Measurements from ENCODE around the gene AGBL1.
"Not testable (repeated sequence)": the region's sequence is repeated elsewhere in the genome, so short reads cannot be mapped to it uniquely, and the experiment has no call there.

Gene AGBL1

DNA sequence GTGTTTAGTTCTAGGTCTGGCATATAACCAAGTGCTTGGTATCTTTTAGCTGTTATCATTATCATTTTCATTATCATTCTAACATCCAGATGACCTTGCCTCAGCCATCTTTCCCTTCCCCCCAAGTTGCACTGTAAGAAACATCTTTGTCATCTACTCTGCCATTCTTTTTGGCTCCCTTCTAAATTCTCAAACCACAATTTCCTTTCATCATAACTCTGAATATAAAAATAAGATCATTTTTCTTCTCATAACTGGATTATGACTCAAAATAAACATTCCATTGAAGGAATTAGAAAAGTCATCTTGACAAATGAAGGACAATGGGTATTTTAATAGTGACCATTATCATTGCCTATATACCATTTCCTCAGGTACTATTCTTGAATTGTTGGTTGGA is 786.2 kb downstream of the AGBL1 start:
- DNase-seq (ENCODE audit: low read depth) = no peak
- no peak overlapping the region for H3K4me3 ChIP-seq (ENCODE audit: low read depth, low read length)

- no peak for DNase-seq (ENCODE audit: low read depth)
- no peak overlapping the region for H3K4me3 ChIP-seq (ENCODE audit: low read depth, low read length)
Observed at GRCh38 chr15:86870846-86871245, 791.2 kb downstream of the AGBL1 start.

DNA sequence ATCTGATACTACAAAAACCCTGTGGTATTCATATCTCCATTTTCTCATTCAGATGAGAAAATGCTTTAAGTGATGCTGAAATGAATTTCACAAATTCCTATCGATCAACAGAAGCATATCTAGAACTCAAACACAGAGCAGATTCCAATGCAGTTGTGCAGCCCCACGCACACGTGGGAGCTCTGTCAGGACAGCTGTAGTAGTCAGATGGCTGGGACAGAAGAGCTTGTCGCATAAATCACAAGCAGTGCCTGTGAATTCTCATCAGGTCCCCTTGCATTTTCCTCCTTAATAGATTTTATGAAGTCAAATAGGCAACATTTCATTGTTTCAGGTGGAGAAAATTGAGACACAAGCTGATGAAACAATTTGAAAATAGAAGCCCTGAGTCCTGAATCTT is 792.3 kb downstream of the AGBL1 start:
- no peak overlapping the region for H3K4me3 ChIP-seq (ENCODE audit: low read depth, low read length)
- no peak for DNase-seq (ENCODE audit: low read depth)

DNA sequence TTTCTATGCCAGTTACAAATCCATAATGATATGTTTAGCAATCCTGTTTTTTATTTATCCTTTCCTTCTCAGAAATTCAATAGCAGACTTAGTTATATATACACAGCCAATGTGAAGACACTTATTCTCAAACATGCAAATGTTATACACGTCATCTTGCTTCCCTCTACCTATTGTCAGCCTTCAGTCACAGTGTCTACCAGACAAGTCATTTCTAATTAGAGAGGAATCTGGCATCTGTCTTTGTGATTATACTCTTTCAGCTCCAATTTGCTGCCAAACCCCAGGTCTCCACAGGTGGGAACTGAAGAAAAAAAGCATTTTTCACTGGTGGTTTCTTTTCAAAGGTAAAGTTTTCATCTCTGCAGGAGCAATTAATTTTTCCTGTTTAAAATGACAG is 793.1 kb downstream of the AGBL1 start:
- no peak for DNase-seq (ENCODE audit: low read depth)
- H3K4me3 ChIP-seq (ENCODE audit: low read depth, low read length) = no peak overlapping the region

DNA sequence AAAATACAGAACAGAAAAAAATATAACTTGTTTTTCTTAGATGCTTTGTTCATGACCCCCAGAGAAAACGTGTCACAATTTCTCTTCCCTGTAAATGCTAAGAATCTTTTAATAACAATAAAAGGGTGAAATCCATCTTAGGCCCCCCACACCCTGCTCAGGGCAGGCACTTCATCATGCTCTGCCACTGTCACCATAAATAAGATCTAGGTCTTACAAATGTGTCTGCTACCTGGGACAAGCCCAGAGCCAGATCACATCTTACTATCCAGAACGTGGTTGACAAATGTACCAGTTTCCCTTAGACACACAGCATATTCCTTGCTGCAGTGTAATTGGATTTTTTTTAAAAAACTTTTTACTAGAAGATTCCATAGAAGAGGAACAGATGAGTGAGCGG is 795.4 kb downstream of the AGBL1 start:
- no peak for DNase-seq (ENCODE audit: low read depth)
- no peak overlapping the region for H3K4me3 ChIP-seq (ENCODE audit: low read depth, low read length)

GRCh38 chr15:86876387-86876944 is 796.8 kb downstream of the AGBL1 start:
- H3K4me3 ChIP-seq (ENCODE audit: low read depth, low read length) = no peak overlapping the region
- DNase-seq (ENCODE audit: low read depth) = no peak

DNA sequence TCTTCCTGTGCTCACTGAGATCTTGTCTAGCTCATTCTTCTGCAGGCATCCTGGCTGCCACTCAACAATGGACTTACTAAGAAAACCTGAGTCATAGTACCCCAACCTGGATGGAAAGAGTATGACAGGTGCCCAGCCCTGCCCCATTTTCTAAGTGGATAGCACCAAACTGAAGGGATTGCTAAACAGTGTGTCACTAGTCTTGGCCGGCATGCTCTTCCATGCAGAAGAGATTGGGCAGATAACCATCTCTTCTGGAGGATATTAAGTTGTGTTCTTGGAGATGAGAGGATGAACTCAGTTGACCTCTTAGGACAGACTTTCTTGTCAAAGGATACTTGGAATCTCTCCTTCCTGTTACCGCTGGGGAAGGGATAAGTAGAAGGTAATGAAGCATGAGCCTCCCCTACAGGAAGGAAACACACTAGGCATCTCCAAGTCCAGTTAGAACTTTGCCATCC is 797.5 kb downstream of the AGBL1 start:
- no peak overlapping the region for H3K4me3 ChIP-seq (ENCODE audit: low read depth, low read length)
- no peak for DNase-seq (ENCODE audit: low read depth)

DNA sequence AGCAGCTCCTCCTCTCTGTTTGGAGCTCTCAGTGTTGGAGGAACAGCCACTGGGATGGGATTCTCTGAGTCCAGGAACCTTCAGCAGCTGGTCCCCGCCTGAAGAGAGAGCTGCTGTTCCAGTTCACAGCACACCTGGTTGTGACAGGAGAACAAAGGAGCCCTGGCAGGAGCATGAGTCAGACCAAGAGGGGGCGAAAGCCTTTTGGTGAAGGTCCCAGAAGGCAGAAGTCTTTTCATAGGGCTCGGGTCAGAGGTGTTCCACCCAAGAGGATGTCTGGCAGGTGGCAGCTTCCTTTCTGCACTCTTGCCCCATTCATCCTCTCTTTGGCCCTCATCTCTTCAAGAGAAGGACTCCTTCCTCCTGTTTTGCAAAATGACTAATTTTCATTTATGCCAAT is 799.2 kb downstream of the AGBL1 start:
- not testable (repeated sequence) for H3K4me3 ChIP-seq (ENCODE audit: low read depth, low read length); DNase-seq (ENCODE audit: low read depth)

DNA sequence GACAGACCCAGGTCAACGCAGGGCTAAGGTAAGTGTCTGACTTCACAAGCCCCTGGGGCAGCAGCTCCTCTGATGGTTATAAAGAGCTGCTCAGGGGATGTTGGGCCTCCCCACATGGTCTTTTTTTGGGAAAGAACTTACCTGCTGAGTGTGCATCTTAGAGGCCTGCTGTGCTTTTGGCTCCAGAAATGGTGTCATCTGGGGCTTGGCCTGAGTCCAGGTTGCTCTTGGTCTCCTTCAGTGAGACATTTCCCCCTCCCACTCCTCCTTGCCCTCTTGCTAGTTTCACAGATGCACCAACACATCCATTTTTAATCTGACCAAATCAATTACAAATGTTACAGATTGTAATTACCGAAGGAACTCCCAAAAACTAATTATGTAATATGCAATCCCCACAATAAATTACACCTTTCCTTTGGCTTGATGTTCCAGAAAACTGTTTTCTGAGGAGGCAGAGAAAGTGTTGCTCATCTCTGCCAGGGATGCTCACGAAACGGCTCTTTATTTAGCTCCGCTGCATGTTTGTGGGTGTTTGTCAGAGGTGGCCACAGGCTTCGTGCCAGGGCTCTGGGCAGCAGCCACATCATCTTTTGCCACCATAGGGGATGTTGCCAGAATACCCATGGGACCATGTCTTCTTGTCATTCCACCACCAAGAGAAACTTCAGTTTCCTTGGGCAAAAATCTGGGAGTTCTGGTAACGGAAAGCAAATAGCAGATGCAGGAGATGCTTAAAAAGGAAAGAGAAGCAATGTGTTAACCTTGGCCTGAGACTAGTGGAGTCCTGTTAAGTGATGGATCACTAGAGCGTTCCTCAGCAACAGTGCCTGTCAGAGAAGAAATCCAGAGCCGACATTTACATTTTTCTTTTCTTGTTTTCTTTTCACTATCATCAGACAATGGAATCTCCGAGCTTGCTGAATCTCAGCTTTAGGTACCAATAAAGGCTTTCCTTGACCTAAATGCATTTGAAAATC is 799.9 kb downstream of the AGBL1 start:
- no peak for DNase-seq (ENCODE audit: low read depth)

DNA sequence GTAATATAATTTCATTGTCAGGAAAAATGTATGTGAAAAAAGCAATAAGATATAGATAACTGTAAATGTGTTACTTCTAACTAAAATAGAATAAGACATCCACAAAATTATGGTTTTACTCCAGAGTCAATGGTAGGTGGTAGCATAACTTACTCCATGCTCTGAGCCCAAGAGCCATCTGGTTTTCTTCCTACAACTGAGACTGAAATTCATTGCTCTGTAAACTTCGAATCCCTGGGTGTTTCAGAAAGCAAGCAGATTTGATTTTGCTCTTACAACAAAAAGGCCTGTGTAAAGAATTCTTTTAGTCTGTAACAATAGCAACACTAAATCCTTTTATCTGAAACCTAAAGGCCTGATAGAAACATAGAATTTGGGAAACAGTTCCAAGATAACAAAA is 805.9 kb downstream of the AGBL1 start:
- no peak for DNase-seq (ENCODE audit: low read depth)
- H3K4me3 ChIP-seq (ENCODE audit: low read depth, low read length) = no peak overlapping the region

More for the DNA sequence above, 799.9 kb downstream of the AGBL1 start:
- H3K4me3 ChIP-seq (ENCODE audit: low read depth, low read length) = no peak overlapping the region

- DNase-seq (ENCODE audit: low read depth) = no peak
Observed at GRCh38 chr15:86892774-86893449, 813.2 kb downstream of the AGBL1 start.

DNA sequence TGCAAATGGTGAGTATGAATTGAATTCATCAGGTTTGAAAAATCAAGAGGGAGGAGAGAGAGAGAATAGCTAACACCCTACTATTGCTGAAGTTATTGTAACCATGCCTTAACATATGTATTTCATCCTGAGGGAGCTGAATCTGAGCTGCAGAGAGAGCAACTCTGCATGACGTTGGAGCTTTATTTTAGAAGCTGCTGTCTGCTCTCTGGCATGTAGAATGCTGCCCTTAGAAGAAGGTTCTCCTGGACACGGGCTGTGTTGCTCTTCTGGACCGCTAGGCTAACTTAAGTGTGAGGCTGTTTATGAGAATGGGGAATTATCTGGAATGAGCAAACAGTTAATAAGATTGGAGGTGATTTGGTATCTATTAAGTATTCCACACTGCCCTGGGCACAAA is 814.6 kb downstream of the AGBL1 start:
- no peak for DNase-seq (ENCODE audit: low read depth)
- no peak overlapping the region for H3K4me3 ChIP-seq (ENCODE audit: low read depth, low read length)

More at GRCh38 chr15:86892774-86893449, 813.2 kb downstream of the AGBL1 start:
- H3K4me3 ChIP-seq (ENCODE audit: low read depth, low read length) = no peak overlapping the region

DNA sequence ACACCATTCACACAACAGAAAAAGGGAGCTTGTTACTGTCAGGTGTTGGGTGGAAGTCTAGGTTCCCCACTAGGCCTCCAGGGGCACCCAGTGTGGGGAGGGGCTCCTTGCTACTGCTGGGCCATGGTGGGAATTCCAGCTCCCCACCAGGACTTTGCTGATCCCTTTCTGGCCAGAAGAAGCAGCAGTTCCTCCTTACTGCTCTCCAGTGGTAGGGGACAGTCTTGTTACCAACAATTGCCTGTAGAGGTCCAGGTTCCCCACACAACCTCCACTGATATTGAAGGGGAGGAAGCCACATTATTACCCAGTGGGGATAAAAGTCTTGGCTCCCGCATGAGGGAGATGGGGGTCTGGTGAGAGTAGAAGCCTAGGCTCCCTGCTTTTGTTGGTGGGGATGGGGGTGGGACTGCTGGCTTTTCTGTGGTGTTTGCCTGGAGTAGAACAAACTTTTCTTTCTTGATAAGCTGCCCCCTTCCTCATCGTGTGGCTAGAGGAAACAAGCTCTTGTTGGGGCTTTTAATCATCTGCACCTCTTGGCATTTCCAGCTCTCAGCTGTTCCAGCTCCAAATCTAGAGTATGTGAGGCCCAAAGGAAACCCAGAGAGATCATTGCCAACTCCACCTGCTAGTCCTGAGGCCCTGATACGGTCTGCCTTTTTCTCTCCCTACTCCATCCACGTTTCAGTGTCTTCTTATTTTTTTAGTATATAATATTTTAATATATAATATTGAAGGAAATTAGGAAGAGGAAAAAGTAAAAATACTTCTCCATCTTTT is 824.2 kb downstream of the AGBL1 start:
- DNase-seq (ENCODE audit: low read depth) = no peak
- no peak overlapping the region for H3K4me3 ChIP-seq (ENCODE audit: low read depth, low read length)

DNA sequence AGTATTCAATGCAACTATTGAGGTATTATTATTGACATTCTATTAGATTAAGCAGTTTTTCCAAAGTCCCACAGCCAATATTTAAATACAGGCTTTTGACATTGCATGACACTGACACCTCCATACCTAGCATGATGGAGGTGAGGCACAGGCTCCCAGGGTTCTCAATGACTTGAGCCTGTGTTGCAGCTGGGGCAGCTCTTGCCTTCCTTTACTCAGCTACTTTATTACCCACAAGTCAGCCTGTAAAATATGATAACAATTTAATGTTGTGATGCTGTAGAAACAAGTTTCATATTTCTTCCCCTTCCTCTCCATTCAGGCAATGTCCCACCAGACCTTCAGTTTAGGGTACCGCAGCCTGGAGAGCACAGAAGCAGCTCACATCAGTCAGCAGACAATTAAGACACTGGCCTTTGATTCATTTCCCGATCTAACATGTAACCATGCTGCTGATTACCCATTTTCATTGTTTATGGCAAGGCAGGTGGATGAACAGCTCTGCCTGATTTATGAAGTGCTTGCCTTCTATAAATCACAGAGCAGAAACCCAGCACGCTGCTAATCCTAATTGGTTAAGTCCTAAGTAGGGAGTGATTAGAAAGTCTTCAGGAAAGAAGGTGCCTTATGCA is 826.1 kb downstream of the AGBL1 start:
- DNase-seq (ENCODE audit: low read depth) = no peak
- no peak overlapping the region for H3K4me3 ChIP-seq (ENCODE audit: low read depth, low read length)

DNA sequence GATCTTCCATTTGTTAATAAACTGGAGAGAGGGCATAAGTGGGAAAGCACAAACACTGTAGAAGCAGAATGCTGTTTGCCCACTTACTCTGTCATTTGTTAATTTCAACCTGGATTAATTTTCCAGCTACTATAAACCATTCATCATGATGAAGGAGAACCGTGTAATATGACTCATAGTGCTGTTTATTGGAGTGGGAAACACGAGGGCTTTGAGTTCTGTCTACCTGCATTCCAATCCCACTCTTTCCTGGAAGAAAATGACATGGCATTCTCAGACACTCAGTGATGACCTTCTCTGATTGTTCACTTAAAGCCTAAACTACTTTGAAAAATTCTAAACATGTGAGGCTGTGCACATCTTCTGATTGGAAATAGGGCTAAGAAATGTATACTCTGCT is 826.7 kb downstream of the AGBL1 start:
- H3K4me3 ChIP-seq (ENCODE audit: low read depth, low read length) = no peak overlapping the region
- DNase-seq (ENCODE audit: low read depth) = no peak

DNA sequence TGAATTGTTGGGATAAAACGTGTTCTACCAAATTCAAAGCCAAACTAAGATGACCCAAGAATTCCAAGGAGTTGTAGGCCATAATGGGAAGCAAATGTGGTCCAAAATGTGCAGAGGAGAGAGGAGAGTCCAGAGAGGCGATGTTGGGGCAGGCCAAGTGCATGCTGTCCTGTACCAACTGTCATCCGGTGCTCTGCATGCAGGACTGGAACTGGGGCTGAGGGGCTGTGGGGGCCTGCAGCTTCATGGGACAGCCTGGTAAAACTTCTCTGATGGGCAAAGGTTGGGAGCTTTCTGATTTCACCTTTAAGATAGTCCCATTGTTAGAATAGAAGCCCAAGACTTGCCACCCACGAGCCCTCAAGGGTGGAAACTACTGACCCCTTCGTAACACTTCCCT is 831.4 kb downstream of the AGBL1 start:
- no peak for DNase-seq (ENCODE audit: low read depth)
- H3K4me3 ChIP-seq (ENCODE audit: low read depth, low read length) = no peak overlapping the region

DNA sequence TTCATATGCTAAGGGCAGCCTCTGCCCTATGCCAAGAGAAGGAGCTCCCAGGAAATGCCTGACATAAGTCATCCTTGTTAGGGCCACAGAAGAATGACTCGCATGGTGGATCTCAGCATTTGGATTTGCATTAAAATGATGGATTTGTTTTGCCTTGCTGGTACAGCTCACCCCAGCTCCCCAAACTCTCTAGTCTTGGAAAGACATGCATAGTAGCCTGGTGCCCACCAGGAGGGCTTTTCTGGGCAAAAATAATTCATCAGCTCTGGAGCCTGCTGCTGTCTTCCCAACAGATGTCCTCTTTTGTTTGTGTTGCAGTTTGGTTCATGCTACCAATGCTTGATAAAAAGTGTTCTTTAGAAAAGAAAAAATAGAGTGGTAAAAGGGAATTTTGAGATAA is 833.0 kb downstream of the AGBL1 start:
- no peak overlapping the region for H3K4me3 ChIP-seq (ENCODE audit: low read depth, low read length)
- no peak for DNase-seq (ENCODE audit: low read depth)

DNA sequence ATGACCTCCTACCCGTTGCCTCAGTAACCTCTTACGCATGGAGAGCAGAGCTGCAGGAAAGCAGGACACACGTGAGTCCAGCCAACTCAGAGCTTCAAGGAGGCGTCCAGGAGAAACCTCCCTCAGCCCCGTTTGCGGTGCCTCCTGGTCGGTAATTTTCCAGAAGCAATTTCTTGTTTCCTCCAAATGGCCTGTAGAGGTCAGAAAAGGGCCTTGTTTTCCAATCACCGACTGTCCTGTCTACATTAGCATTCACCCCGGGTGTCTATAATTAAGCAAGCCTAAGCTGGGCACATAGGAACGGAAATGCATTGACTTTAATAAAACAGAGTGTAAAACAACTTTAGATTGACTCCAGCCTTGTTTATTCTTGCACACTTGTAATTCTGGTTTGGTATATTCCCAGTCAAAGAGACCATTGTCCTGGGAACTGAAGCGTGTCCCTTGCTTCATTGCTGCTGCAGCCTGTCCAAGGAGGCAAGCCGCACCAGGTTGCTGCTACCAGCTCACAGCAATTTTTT is 836.2 kb downstream of the AGBL1 start:
- peak; percentile 0 for DNase-seq (ENCODE audit: low read depth)
- H3K4me3 ChIP-seq (ENCODE audit: low read depth, low read length) = no peak overlapping the region
